GM12872 (cell line): ENCODE results near the gene SREBF1.

Experiments used
- TF ChIP-seq, protein P1 (sequence below): IDR thresholded peaks from 3 replicates; pipeline ENCODE4 v1.5.1; 2011; ENCODE audit warnings: low read depth, mild to moderate bottlenecking, low read length, moderate library complexity; ENCODE audit not compliant: insufficient read depth

Gene SREBF1

GRCh38 chr17:17877529-17878358 lies 41.0 kb upstream of the SREBF1 start:
- TF ChIP-seq, protein P1, sequence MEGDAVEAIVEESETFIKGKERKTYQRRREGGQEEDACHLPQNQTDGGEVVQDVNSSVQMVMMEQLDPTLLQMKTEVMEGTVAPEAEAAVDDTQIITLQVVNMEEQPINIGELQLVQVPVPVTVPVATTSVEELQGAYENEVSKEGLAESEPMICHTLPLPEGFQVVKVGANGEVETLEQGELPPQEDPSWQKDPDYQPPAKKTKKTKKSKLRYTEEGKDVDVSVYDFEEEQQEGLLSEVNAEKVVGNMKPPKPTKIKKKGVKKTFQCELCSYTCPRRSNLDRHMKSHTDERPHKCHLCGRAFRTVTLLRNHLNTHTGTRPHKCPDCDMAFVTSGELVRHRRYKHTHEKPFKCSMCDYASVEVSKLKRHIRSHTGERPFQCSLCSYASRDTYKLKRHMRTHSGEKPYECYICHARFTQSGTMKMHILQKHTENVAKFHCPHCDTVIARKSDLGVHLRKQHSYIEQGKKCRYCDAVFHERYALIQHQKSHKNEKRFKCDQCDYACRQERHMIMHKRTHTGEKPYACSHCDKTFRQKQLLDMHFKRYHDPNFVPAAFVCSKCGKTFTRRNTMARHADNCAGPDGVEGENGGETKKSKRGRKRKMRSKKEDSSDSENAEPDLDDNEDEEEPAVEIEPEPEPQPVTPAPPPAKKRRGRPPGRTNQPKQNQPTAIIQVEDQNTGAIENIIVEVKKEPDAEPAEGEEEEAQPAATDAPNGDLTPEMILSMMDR: no peak

GRCh38 chr17:17876959-17877528 lies 40.3 kb upstream of the SREBF1 start:
- TF ChIP-seq, protein P1: no peak

- TF ChIP-seq, protein P1: no peak
Measured at GRCh38 chr17:17874478-17874877, 37.7 kb upstream of the SREBF1 start.

GRCh38 chr17:17873450-17873991 lies 36.7 kb upstream of the SREBF1 start:
- TF ChIP-seq, protein P1: no peak

GRCh38 chr17:17872547-17873345 lies 36.0 kb upstream of the SREBF1 start:
- TF ChIP-seq, protein P1: no peak

- TF ChIP-seq, protein P1: no peak
Measured at GRCh38 chr17:17871913-17872312, 35.1 kb upstream of the SREBF1 start.

DNA sequence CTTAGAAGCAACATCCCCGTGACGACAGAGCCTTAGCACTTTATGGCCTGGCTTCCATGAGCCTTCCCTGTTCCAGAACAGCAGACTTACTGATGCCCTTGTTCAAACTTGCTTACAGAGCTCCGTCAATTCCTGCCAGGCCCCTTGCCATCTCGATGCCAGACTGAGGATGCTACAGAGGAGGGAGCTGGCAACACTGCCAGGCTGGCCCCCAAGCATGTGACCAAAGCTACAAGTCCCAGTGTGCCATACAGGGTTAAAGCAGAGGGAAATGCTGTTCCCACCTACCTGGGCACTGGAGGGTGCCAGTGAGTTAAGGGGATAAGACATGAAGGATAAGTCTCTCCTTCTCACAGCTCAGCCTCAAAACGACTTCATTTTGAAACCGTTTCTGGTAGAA lies 33.5 kb upstream of the SREBF1 start:
- TF ChIP-seq, protein P1: peak; percentile 47; the same call in 2 of the 3 replicates
